Kasumi-1 (cell line): ENCODE data around the gene CCSER1.

Experiments
- DNase-seq, 2 experiments: peaks; one replicate each; lab custom pipeline; 2025; lab: John Stamatoyannopoulos, UW

CCSER1 gene

DNA sequence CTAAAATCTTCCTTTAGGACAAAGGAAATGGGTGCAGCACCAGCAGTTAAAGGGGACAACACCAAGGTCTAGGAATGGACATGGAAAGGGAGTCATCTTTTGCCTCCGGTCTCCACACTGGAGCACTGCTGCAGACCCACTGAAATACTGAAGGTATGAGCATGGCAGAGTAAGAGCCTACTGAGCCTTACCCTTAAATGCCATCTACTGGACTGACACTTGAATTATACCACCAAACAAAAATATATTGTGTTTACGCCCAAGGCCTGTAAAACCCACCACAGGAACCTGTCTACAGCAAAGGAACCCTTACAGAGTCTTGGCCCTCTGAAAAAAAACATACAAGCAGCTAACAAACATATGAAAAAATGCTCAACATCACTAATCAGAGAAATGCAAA lies 443.4 kb downstream of the CCSER1 start:
- no peak for DNase-seq

DNA sequence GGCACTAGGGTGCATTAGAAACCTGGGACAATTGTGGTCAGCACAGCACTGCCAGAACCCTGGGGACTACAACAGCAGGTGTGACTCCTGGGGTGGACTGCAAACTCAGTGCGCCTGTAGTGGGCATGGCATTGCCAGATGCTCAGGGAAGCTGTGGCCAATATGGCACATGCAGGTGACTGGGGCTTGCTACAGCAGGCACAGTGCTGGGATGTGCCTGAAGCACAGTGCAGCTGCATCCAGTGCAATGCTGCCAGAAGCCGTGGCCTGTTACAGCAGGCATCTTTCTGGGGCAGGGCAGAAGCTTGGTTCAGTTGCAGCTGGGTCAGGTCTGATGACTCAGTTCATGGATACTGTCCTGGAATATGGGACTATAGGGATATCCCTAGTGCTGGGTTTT lies 445.8 kb downstream of the CCSER1 start:
- DNase-seq = no peak

GRCh38 chr4:90575371-90575770 lies 448.2 kb downstream of the CCSER1 start:
- DNase-seq = no peak

GRCh38 chr4:90580326-90580725 lies 453.1 kb downstream of the CCSER1 start:
- no peak for DNase-seq

GRCh38 chr4:90582087-90582486 lies 454.9 kb downstream of the CCSER1 start:
- DNase-seq = no peak

GRCh38 chr4:90584051-90584450 lies 456.9 kb downstream of the CCSER1 start:
- DNase-seq = peak in 1 of 2 experiments; percentile 2

GRCh38 chr4:90585961-90586360 lies 458.8 kb downstream of the CCSER1 start:
- DNase-seq = no peak

DNA sequence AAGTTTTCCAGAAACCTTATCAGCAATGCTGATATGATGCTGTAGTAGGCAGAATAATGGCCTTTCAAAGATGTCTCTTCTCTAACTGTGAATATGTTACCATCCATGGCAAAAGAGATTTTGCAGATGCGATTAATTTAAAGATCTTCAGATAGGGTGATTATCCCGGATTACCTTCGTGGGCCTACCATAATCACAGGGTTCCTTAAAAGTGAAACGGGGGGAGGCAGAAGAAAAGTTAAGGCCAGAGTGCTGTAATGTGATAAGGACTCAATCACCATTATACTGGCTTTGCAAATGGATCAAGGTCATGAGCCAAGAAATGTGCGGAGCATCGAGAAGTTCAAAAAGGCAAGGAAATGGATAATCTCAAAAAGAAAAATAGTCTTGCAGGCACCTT lies 459.6 kb downstream of the CCSER1 start:
- no peak for DNase-seq

GRCh38 chr4:90597927-90598326 lies 470.7 kb downstream of the CCSER1 start:
- DNase-seq = no peak

DNA sequence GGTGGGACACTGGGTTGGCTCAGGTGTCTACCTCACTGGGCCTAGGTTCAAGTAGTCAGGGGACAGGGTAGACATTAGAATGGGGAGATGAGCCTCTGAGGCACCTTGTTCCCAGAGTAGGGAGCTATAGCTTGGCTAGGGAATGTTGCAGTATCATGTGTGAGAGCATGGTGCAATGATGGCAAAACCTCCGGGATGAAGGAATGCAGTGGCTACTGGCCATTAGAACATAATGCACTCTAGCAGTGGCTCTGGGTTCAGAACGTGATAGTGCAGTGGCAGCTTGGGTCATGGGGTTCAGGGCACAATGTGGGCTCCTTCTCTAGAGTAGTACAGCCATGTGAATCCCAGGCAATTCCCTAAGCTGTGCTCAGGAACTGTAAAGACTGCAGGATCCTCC lies 471.5 kb downstream of the CCSER1 start:
- DNase-seq = no peak

DNA sequence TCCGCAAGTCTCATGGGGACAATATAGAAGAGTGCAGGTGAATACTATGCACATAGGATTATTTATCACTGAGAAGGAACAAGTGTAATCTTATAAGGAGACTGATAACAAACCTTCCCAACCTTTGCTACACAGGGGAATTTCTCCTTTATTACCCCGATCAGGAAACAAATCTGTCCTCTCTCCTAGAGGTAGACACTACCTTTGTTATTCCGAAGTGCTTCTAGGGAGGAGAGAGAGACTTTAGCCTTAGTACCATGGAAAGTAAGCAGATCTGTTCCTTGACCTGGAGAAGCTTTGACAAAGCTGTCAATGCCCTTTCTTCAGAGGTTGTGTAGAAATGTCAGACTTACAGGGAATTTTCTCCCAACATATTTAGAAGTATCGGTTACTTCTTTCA lies 475.5 kb downstream of the CCSER1 start:
- no peak for DNase-seq

DNA sequence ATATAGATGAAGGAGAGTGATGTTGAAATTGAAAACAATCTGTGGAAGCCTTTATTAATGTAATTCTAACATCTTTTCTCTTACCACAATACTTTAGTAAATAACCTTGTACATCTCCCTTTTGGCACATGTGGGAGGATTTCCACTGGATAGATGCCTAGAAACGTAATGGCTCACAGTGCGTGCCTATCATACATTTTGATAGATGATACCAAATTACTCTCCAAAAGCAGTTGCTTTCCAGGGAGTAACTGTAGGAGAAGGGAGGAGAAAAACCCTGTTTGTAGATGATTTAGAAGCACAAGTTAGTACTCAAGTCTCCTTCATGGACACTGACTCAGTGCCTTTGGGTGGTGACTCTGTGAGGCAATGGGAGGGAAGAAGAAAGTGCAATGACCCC lies 476.3 kb downstream of the CCSER1 start:
- no peak for DNase-seq

GRCh38 chr4:90606781-90607180 lies 479.6 kb downstream of the CCSER1 start:
- no peak for DNase-seq

- no peak for DNase-seq
Measured at GRCh38 chr4:90614371-90614770, 487.2 kb downstream of the CCSER1 start.

DNA sequence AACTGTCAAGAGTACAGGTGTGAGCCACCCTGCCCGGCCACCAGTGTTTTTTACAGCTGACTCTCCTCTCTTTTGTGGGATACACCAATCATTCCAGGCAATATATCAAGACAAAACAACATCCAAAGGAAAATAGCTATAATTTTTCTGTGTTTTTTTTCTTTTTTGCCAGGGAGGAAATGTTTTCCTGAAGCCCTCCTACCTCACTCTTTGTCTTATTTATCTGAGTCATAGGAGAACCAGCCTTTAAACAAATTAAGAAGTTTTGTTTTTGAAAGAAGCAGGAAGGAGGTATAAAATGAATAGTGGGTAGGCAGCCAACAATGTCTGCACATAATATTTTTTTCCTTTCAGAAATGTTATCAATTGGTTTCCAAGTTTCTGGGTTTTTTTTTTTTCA lies 493.9 kb downstream of the CCSER1 start:
- no peak for DNase-seq

GRCh38 chr4:90624781-90625180 lies 497.6 kb downstream of the CCSER1 start:
- DNase-seq = no peak

GRCh38 chr4:90641861-90642599 lies 514.8 kb downstream of the CCSER1 start:
- no peak for DNase-seq

- no peak for DNase-seq
Measured at GRCh38 chr4:90643156-90643555, 516.0 kb downstream of the CCSER1 start.

DNA sequence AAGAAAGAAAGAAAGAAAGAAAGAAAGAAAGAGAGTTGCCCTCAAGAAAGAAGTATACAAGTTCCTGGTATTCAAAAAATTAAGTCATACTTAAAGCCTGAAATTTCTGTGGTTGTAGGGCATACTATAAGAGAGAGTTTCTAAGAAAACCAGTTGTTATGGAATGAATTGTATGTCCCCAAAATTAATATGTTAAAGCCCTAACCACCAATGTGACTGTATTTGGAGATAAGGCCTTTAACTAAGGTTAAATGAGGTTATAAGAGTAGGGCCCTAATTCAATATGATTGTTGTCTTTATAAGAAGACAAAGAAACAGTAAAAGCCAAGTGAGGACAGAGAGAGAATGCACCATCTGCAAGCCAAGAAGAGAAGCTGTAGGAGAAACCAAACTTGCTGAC lies 521.1 kb downstream of the CCSER1 start:
- no peak for DNase-seq

GRCh38 chr4:90648791-90649190 lies 521.6 kb downstream of the CCSER1 start:
- DNase-seq = no peak

GRCh38 chr4:90660672-90661071 lies 533.5 kb downstream of the CCSER1 start:
- no peak for DNase-seq

DNA sequence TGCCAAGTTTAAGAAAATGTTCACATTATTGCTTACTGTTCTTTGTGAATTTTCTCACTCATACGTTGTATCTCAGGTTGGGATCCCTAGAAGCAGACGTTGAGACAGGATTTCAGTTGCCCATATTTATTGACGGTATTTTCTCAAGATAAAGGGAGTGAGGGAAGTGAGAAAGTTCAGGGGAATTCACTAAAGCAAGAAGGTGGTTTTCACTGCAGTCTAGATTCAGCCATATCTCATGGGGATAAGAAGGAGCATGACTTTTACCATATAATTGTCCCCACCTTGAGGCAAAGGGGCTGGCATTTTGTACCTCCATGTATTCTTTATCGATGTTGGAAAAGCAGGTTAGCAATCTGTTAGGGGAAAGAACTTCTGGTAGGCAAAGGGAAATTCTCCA lies 543.0 kb downstream of the CCSER1 start:
- no peak for DNase-seq

DNA sequence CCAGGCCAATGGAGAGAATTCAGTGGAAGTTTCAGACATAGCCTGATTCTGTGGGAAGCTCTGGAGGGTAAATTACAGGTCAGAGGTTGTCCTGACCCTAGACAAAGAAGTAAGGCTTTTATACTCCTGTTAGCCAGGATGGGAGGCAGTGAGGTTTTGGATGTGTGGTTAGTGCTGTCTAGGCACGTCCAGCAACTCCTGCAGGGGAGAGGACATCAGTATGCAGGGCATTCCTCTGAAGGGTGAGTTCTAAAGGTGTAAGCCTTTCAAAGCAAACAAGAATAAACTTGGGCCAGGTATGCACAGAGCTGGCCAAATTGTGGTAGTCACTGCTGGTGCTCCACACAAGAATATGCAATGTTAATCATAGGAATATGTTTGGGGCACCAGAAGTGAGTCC lies 562.5 kb downstream of the CCSER1 start:
- DNase-seq = no peak

GRCh38 chr4:90695411-90695810 lies 568.2 kb downstream of the CCSER1 start:
- DNase-seq = no peak
